Smooth muscle cell (in vitro differentiated cells): ENCODE data around the gene HINFP. TPM values are rescaled to one million over a fixed set of nuclear protein-coding genes. Genes with fewer than 3 reads are reported as not detected.

ENCODE experiments used
- DNase-seq: peaks from one replicate; lab custom pipeline; 2025; ENCODE audit not compliant: unreplicated experiment; lab: John Stamatoyannopoulos, UW
- H2AFZ ChIP-seq: fragments of 200-600 bp; sonication (generic); 2 replicates; pipeline ENCODE4 v1.6.0; 2016; ENCODE audit warnings: antibody characterized with exemption, low read depth, mild to moderate bottlenecking
- H3F3A ChIP-seq: fragments of 200-600 bp; sonication (generic); 2 replicates; pipeline ENCODE4 v1.6.0; 2017; ENCODE audit warnings: antibody characterized with exemption, low read depth
- H3K27ac ChIP-seq: fragments of 200-600 bp; sonication (generic); 2 replicates; pipeline ENCODE4 v1.5.1; 2016; ENCODE audit warnings: low read depth, mild to moderate bottlenecking
- H3K27me3 ChIP-seq: fragments of 200-600 bp; sonication (generic); 2 replicates; pipeline ENCODE4 v1.6.1; 2016; ENCODE audit warnings: low read depth, mild to moderate bottlenecking
- H3K36me3 ChIP-seq: fragments of 200-600 bp; sonication (generic); 2 replicates; pipeline ENCODE4 v1.5.1; 2016; ENCODE audit warnings: low read depth
- H3K4me1 ChIP-seq: fragments of 200-600 bp; sonication (generic); 2 replicates; pipeline ENCODE4 v1.5.1; 2016; ENCODE audit warnings: low read depth
- H3K4me2 ChIP-seq: fragments of 200-600 bp; sonication (generic); 2 replicates; pipeline ENCODE4 v1.6.0; 2016; ENCODE audit warnings: mild to moderate bottlenecking
- H3K4me3 ChIP-seq: fragments of 200-600 bp; sonication (generic); 2 replicates; pipeline ENCODE4 v1.5.1; 2016; ENCODE audit warnings: mild to moderate bottlenecking
- H3K79me2 ChIP-seq: fragments of 200-600 bp; sonication (generic); 2 replicates; pipeline ENCODE4 v1.6.0; 2016; ENCODE audit warnings: low read depth, mild to moderate bottlenecking
- H3K9ac ChIP-seq: fragments of 200-600 bp; sonication (generic); 2 replicates; pipeline ENCODE4 v1.6.0; 2016; ENCODE audit warnings: low read depth
- H3K9me3 ChIP-seq: fragments of 200-600 bp; sonication (generic); replicated peaks from 2 replicates; pipeline ENCODE4 v1.5.1; 2016; ENCODE audit warnings: low read depth
- H4K20me1 ChIP-seq: fragments of 200-600 bp; sonication (generic); 2 replicates; pipeline ENCODE4 v1.6.0; 2016; ENCODE audit warnings: low read depth
- CTCF ChIP-seq: fragments of 200-600 bp; sonication (generic); IDR thresholded peaks from 2 replicates; pipeline ENCODE4 v1.5.1; 2017; ENCODE audit warnings: borderline replicate concordance, mild to moderate bottlenecking, antibody characterized with exemption; ENCODE audit not compliant: insufficient read depth, poor library complexity, severe bottlenecking
- WGBS: methylation state at CpG from one replicate; pipeline ENCODE4 v1.1.7; 2016; ENCODE audit warnings: low lambda C conversion rate; 5-methylcytosine and 5-hydroxymethylcytosine counted together
- polyA plus RNA-seq: library from polyadenylated mRNA; unstranded; fragments of >200 nt; fragmentation: Nextera tagmentation; extraction: Ambion mirVana; gene quantifications from 2 replicates; pipeline ENCODE4 v1.2.1, GENCODE V29; 2016
- total RNA-seq: library from RNA; depleted of rRNA; stranded (reverse); fragments of >200 nt; gene quantifications from 2 replicates; pipeline ENCODE4 v1.2.3, GENCODE V29; 2014

HINFP gene
- total and polyA plus RNA-seq, 2 experiments from 2014 or later, result 15.6 to 17.3 TPM

GRCh38 chr11:119147604-119148333 lies 26.4 kb downstream of the HINFP start:
- Histone ChIP-seq H3K4me2 (no peak overlapping the region), H3K4me1 (peaks cover 4% of the 10 kb centered on the region), H3K27me3 (peaks cover 27% of the 10 kb centered on the region), H3K4me3 (no peak overlapping the region), H3K79me2 (no peaks in the 10 kb centered on the region), H3K9ac (no peak overlapping the region), H3K36me3 (no peaks in the 10 kb centered on the region), H4K20me1 (no peaks in the 10 kb centered on the region), H3K9me3 (no peaks in the 10 kb centered on the region), H2AFZ (no peak overlapping the region), H3K27ac (no peak overlapping the region), H3F3A (no peaks in the 10 kb centered on the region)
- DNase-seq, result no peak
- TF ChIP-seq CTCF, result no peak
- 49% methylated on average over 6 of the region's 6 CpGs for WGBS

GRCh38 chr11:119148720-119149017 lies 27.3 kb downstream of the HINFP start:
- Histone ChIP-seq H3K4me3 (peak overlapping the region; percentile 73), H3K36me3 (no peaks in the 10 kb centered on the region), H3K9me3 (no peaks in the 10 kb centered on the region), H3K79me2 (no peaks in the 10 kb centered on the region), H4K20me1 (no peaks in the 10 kb centered on the region), H3K4me2 (peak overlapping the region; percentile 98), H2AFZ (peak overlapping the region; percentile 98), H3K4me1 (peaks cover 4% of the 10 kb centered on the region), H3K27ac (no peak overlapping the region), H3K9ac (no peak overlapping the region), H3F3A (no peaks in the 10 kb centered on the region), H3K27me3 (peaks cover 27% of the 10 kb centered on the region)
- 0% methylated on average over 15 of the region's 16 CpGs for WGBS
- no peak for TF ChIP-seq CTCF
- DNase-seq, result no peak

- peaks cover 27% of the 10 kb centered on the region for H3K27me3 ChIP-seq
- no peak within 1 kb of the TSS for H3K9ac ChIP-seq
- no peak for DNase-seq
Measured at GRCh38 chr11:119149018-119149785, 27.8 kb downstream of the HINFP start, which contains the start of gene ABCG4. TSS of gene ABCG4 (plus strand) at chr11:119149052. CDS start at chr11:119149966, 914 bp downstream.

More at GRCh38 chr11:119149018-119149785, 27.8 kb downstream of the HINFP start, which contains the start of gene ABCG4:
- Histone ChIP-seq H3K4me3 (peak within 1 kb of the TSS; percentile 73), H2AFZ (peak within 1 kb of the TSS; percentile 98), H3K36me3 (no peaks in the 10 kb centered on the region), H3K4me2 (peak within 1 kb of the TSS; percentile 98), H3K79me2 (no peaks in the 10 kb centered on the region), H3K9me3 (no peaks in the 10 kb centered on the region), H3K27ac (no peak within 1 kb of the TSS), H4K20me1 (no peaks in the 10 kb centered on the region), H3K4me1 (peaks cover 4% of the 10 kb centered on the region), H3F3A (no peaks in the 10 kb centered on the region)
- under 1% methylated on average over 30 of the region's 73 CpGs for WGBS
- no peak for TF ChIP-seq CTCF
